Type B pancreatic cell (in vitro differentiated cells): ENCODE results near the gene ITGA5. TPM values are rescaled to one million over a fixed set of nuclear protein-coding genes. Genes with fewer than 3 reads are reported as not detected.

Experiments
- DNase-seq: peaks from one replicate; pipeline ENCODE4 v3.0.0; 2021; ENCODE audit warnings: mixed read lengths; ENCODE audit not compliant: unreplicated experiment; ENCODE audit errors: extremely low spot score
- H3K27ac Mint-ChIP-seq: 2 replicates; pipeline ENCODE4 v1.8.0; 2021; ENCODE audit warnings: mild to moderate bottlenecking, mixed read lengths
- H3K27me3 Mint-ChIP-seq: 2 replicates; pipeline ENCODE4 v1.8.0; 2021; ENCODE audit warnings: mixed read lengths
- H3K36me3 Mint-ChIP-seq: 2 replicates; pipeline ENCODE4 v1.8.0; 2021; ENCODE audit warnings: mixed read lengths
- H3K4me1 Mint-ChIP-seq: one replicate; pipeline ENCODE4 v1.8.0; 2021; ENCODE audit warnings: mixed read lengths; ENCODE audit not compliant: unreplicated experiment
- H3K4me3 Mint-ChIP-seq: 2 replicates; pipeline ENCODE4 v1.8.0; 2021; ENCODE audit warnings: mild to moderate bottlenecking, mixed read lengths
- H3K9me3 Mint-ChIP-seq: 2 replicates; pipeline ENCODE4 v1.8.0; 2021; ENCODE audit warnings: mixed read lengths
- long read RNA-seq: library from polyadenylated mRNA; unstranded; transcript quantifications from one replicate; pipeline ENCODE4 v2.0.0, GENCODE V29; 2020
- total RNA-seq: library from RNA; stranded (reverse); gene quantifications from 2 replicates; pipeline ENCODE4 v1.2.1, GENCODE V29; 2021; ENCODE audit warnings: low replicate concordance
- TF ChIP-seq, protein P1 (sequence below): fragments of 200-600 bp; sonication (generic); conservative IDR thresholded peaks from 2 replicates; pipeline ENCODE4 v1.5.0; 2021; ENCODE audit warnings: antibody characterized with exemption, mild to moderate bottlenecking

Gene ITGA5
- 2.5 and 25.9 TPM in 2 replicates for total RNA-seq
- long read RNA-seq, partial matches to known transcripts = 0 of 1 reads
- long read RNA-seq, other reads (novel, unspliced or antisense) = 1 of 1 reads

DNA sequence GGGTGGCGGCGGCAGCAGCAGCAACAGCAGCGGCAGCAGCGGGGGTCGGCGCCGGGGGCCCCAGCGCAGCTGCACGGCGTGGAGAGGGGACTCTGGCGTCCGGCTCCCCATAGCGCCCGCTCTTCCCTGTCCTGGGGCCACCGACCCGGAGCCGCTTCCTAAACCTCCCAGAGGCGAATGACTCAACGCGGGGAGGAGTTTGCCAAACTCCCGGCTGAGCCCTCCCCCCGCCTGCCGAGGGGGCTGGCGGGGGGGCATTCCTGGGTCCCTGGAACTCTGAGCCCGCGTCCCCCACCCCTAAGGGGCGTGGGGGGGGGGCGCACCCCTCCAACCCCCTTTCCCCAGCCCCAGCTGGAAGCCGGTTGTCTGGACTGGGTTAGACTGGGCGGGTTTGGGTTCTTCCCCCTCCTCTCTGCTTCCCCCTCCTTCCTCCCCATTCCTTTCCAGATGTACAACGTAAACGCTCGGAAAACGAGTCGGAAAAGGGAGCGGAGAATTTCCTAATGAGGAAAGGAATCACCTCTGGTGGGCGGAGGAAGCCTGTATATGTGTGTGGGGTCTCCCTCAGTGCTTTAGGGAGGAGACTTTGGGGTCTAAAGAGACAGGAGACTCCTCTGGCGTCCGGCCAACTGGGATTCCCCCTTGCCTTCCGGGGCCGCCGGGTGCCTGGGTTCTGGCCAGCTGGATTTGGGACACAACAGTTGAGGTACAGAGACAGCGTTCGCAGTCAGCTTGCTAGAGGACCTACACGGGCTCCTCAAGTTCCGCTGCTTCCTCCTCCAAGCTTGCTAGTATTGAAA, at the start of gene ITGA5:
Gene ITGA5, minus strand, starts transcription at position 179 of the 800 bp plus-strand sequence. Its CDS starts 68 bp downstream, at position 111.
- Mint-ChIP-seq H3K27me3 (peaks cover 68% of the 10 kb centered on the region), H3K4me1 (peaks cover 30% of the 10 kb centered on the region), H3K4me3 (peak within 1 kb of the TSS; percentile 88), H3K27ac (no peak within 1 kb of the TSS), H3K9me3 (no peaks in the 10 kb centered on the region), H3K36me3 (no peaks in the 10 kb centered on the region)
- TF ChIP-seq, protein P1, sequence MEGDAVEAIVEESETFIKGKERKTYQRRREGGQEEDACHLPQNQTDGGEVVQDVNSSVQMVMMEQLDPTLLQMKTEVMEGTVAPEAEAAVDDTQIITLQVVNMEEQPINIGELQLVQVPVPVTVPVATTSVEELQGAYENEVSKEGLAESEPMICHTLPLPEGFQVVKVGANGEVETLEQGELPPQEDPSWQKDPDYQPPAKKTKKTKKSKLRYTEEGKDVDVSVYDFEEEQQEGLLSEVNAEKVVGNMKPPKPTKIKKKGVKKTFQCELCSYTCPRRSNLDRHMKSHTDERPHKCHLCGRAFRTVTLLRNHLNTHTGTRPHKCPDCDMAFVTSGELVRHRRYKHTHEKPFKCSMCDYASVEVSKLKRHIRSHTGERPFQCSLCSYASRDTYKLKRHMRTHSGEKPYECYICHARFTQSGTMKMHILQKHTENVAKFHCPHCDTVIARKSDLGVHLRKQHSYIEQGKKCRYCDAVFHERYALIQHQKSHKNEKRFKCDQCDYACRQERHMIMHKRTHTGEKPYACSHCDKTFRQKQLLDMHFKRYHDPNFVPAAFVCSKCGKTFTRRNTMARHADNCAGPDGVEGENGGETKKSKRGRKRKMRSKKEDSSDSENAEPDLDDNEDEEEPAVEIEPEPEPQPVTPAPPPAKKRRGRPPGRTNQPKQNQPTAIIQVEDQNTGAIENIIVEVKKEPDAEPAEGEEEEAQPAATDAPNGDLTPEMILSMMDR = no peak
- no peak for DNase-seq

DNA sequence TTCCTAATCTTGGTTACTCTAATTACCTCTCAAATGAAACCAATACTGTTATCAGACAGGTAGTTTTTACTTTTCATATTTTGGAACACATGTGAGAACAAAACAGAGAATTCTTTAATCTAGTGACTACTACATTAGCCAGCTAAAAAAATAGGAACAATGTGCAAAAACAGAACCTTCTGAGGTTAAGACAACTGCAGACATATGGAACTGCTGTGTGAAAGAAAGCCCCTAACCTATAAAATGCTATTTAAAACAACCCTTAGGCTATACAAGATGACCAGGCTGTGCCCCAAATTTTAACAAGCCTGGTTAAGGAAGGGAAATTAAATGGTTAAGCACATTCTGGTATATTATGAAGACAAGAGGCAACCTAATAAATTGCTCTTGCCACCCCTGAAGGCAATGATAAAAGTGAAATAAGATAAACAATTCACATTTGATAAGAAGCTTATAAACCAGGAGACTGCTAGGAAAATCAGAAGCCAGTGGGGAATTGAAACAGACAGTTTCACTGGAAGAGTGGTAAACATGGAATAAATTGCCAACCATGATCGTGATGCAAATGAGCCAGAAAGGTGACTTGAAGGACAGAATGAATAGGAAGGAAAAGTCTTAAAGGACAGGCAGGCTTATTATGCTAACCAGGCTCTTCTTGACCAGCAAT, 46.9 kb upstream of the ITGA5 start:
- Mint-ChIP-seq H3K27ac (no peak overlapping the region), H3K27me3 (peaks cover 34% of the 10 kb centered on the region), H3K4me3 (no peak overlapping the region), H3K9me3 (no peaks in the 10 kb centered on the region), H3K36me3 (no peaks in the 10 kb centered on the region), H3K4me1 (no peaks in the 10 kb centered on the region)
- TF ChIP-seq, protein P1 = no peak
- DNase-seq = no peak

DNA sequence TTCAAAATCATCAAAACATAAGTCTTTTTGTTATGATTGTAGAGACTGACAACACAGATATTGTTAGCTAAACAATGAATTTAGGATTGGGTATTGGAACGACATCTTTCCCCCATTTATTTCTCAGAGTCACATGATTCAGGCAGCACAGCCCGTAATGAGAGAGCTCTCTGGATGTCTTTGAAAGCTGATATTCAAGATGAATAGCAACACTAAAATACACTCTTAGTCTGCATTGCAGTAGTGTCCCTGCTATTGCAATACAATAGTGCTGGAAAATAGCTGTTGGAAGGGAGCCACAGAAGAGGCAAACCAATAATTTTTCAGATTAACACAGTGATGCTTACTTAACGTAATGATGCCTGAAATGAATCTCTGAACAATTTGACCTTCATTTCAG, 44.4 kb upstream of the ITGA5 start:
- no peak overlapping the region for H3K27ac Mint-ChIP-seq
- no peak for DNase-seq
- H3K9me3 Mint-ChIP-seq = no peaks in the 10 kb centered on the region
- H3K27me3 Mint-ChIP-seq = peaks cover 39% of the 10 kb centered on the region
- H3K4me3 Mint-ChIP-seq = no peak overlapping the region
- H3K36me3 Mint-ChIP-seq = no peaks in the 10 kb centered on the region
- TF ChIP-seq, protein P1 = no peak
- no peaks in the 10 kb centered on the region for H3K4me1 Mint-ChIP-seq

DNA sequence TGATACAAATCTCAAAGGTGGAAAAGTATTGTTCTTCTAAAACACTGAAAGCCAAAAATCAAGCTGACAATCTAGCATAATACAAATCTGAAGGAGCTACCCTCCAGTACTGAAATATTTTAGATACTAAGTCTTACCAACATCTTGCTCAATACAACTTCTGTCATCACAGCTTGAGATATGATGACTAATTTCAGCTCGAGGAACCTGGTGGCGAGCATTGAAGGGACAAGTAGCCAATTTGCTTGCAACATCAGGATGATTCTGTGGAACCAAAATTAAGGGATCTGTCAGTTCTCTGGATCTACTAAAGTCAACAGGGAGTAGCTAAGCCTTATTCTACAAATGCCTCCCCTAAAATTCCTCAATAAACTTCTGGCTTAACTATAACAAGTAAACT, 44.0 kb upstream of the ITGA5 start:
- no peak overlapping the region for H3K27ac Mint-ChIP-seq
- no peaks in the 10 kb centered on the region for H3K36me3 Mint-ChIP-seq
- TF ChIP-seq, protein P1 = no peak
- DNase-seq = no peak
- H3K9me3 Mint-ChIP-seq = no peaks in the 10 kb centered on the region
- peaks cover 39% of the 10 kb centered on the region for H3K27me3 Mint-ChIP-seq
- no peak overlapping the region for H3K4me3 Mint-ChIP-seq
- H3K4me1 Mint-ChIP-seq = no peaks in the 10 kb centered on the region

DNA sequence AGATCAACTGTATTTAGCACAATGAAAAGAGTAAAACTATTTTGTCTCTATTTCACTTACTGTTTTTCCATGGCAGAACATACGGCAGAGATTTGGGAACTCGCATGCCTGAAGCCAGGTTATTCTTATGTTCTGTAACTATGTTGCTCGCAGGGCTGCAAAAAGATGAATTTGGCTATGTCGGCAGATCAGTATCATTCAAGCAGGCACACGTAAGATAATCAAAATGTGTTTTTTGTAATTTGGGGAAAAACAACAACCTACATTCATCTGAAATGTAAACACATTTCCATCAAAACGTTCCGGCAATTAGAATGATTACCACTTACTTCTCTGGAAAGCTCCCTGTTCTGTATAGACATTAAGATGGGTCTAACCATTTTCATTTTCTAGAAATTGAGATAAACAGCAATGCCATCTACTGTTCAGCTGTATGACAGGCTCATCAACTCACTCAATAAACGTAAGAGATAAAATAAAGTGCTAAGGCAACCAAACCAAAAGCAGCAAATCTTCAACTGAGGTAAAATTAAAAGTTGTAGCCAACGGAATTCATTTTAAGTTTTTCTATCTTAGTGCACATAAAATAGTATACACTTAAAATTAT, 41.4 kb upstream of the ITGA5 start:
- Mint-ChIP-seq H3K9me3 (no peaks in the 10 kb centered on the region), H3K27me3 (peaks cover 53% of the 10 kb centered on the region), H3K4me1 (no peaks in the 10 kb centered on the region), H3K27ac (no peak overlapping the region), H3K4me3 (no peak overlapping the region), H3K36me3 (no peaks in the 10 kb centered on the region)
- no peak for DNase-seq
- TF ChIP-seq, protein P1 = no peak
